HepG2 (cell line): ENCODE results near the gene C10orf143. TPM values are rescaled to one million over a fixed set of nuclear protein-coding genes. Genes with fewer than 3 reads are reported as not detected.

Experiments
- ATAC-seq: fragments of 200-7000 bp; cut with Tn5 transposase; 3 replicates; pipeline ENCODE4 v1.9.1; 2020; ENCODE audit warnings: mild to moderate bottlenecking, moderate library complexity
- BruUV-seq: library from RNA; stranded (reverse); fragments of 400-500 nt; replicated peaks from 2 replicates; lab custom pipeline; 2021; lab: Mats Ljungman, UMichigan
- CTCF ChIA-PET: fragments of 300-600 bp; formaldehyde crosslinking; extraction: SDS; loops from one replicate; lab custom pipeline; 2021; ENCODE audit warnings: low total read pairs, inconsistent platforms, low intra/inter-chr PET ratio; lab: Yijun Ruan, JAX
- POLR2A ChIA-PET: fragments of 350-600 bp; sonication (Branson Sonifier 250); formaldehyde crosslinking; loops from one replicate; lab custom pipeline; 2020; ENCODE audit warnings: antibody characterized with exemption, inconsistent platforms; lab: Yijun Ruan, JAX
- DNase-seq: peaks from one replicate; pipeline ENCODE4 v3.0.0-alpha.2; 2015; ENCODE audit warnings: low spot score
- FAIRE-seq: peaks from 3 replicates; lab custom pipeline; 2011; peaks lifted over from hg19 to GRCh38; lab: Jason Lieb, UNC
- H2AFZ ChIP-seq: one replicate; pipeline ENCODE4 v1.6.1; 2011; ENCODE audit warnings: low read length, inconsistent platforms
- H3K27ac ChIP-seq: fragments of 300-600 bp; 3 replicates; pipeline ENCODE4 v1.8.0; 2011; ENCODE audit warnings: mixed run types, mild to moderate bottlenecking, mixed read lengths, low read length, inconsistent platforms; ENCODE audit not compliant: insufficient read depth; ENCODE audit errors: extremely low read length
- H3K27me3 ChIP-seq, 2 experiments: fragments of 200-600 bp in 1 of 2; 2 replicates in 1 of 2; 3 replicates in 1 of 2; pipeline versions ENCODE4 v1.6.0 to v1.8.0; 2011; ENCODE audit warnings: low read length in 2 of 2, mild to moderate bottlenecking in 2 of 2, moderate library complexity in 2 of 2, inconsistent platforms in 1 of 2; ENCODE audit not compliant: insufficient read depth in 2 of 2, control insufficient read depth in 1 of 2
- H3K36me3 ChIP-seq, 2 experiments: fragments of 200-600 bp in 1 of 2; replicated peaks in 1 of 2; 2 replicates in 1 of 2; 3 replicates in 1 of 2; pipeline versions ENCODE4 v1.5.1 to v1.8.0; 2011; ENCODE audit warnings: low read length in 2 of 2, inconsistent platforms in 1 of 2; ENCODE audit not compliant: insufficient read depth in 2 of 2, control insufficient read depth in 1 of 2
- H3K4me1 ChIP-seq: 2 replicates; pipeline ENCODE4 v1.5.1; 2012; ENCODE audit warnings: low read length, inconsistent platforms; ENCODE audit not compliant: insufficient read depth
- H3K4me2 ChIP-seq: 2 replicates; pipeline ENCODE4 v1.6.0; 2011; ENCODE audit warnings: low read depth, low read length, inconsistent platforms
- H3K4me3 ChIP-seq, 3 experiments: fragments of 200-600 bp in 1 of 3; sonication (generic), shearing (Covaris generic) in 1 of 3; replicated peaks in 1 of 3; 2 replicates each; pipeline ENCODE4 v1.5.1; 2011 to 2016; ENCODE audit warnings: low read length in 3 of 3, inconsistent platforms in 2 of 3, low read depth in 2 of 3, mild to moderate bottlenecking in 2 of 3, control low read depth in 1 of 3, mixed read lengths in 1 of 3; ENCODE audit not compliant: insufficient read depth in 1 of 3
- H3K79me2 ChIP-seq: one replicate; pipeline ENCODE4 v1.6.1; 2011; ENCODE audit warnings: low read length, inconsistent platforms; ENCODE audit not compliant: insufficient read depth
- H3K9ac ChIP-seq: 2 replicates; pipeline ENCODE4 v1.6.0; 2011; ENCODE audit warnings: mild to moderate bottlenecking, low read depth, low read length, inconsistent platforms; ENCODE audit not compliant: insufficient read depth
- H3K9me3 ChIP-seq: 2 replicates; pipeline ENCODE4 v1.5.1; 2012; ENCODE audit warnings: mild to moderate bottlenecking, low read length
- H4K20me1 ChIP-seq: 2 replicates; pipeline ENCODE4 v1.6.0; 2011; ENCODE audit warnings: inconsistent platforms, mild to moderate bottlenecking, low read length, moderate library complexity; ENCODE audit not compliant: insufficient read depth
- GABPA ChIP-seq, 2 experiments: IDR thresholded peaks; 2 replicates each; pipeline ENCODE4 v1.6.1; 2011 to 2016; ENCODE audit warnings: low read depth in 2 of 2, low read length in 1 of 2, missing biosample characterization in 1 of 2, missing genetic modification characterization in 1 of 2
- GPN1 ChIP-seq: sonication (generic); formaldehyde crosslinking; IDR thresholded peaks from 2 replicates; pipeline ENCODE4 v1.5.1; 2020; ENCODE audit warnings: missing genetic modification reagents, borderline replicate concordance
- KDM5B ChIP-seq: sonication (generic); formaldehyde crosslinking; IDR thresholded peaks from 2 replicates; pipeline ENCODE4 v1.4.0; 2020; ENCODE audit warnings: missing genetic modification reagents, mild to moderate bottlenecking, borderline replicate concordance
- MIXL1 ChIP-seq: IDR thresholded peaks from 2 replicates; pipeline ENCODE4 v1.6.1; 2016
- MYC ChIP-seq: sonication (generic); formaldehyde crosslinking; IDR thresholded peaks from 2 replicates; pipeline ENCODE4 v1.9.0; 2021; ENCODE audit warnings: missing genetic modification reagents, borderline replicate concordance
- ZNF101 ChIP-seq: sonication (generic); formaldehyde crosslinking; IDR thresholded peaks from 2 replicates; pipeline ENCODE4 v1.4.0; 2020; ENCODE audit warnings: mild to moderate bottlenecking, low read depth, missing genetic modification reagents, borderline replicate concordance
- ZNF841 ChIP-seq: sonication (generic); formaldehyde crosslinking; IDR thresholded peaks from 2 replicates; pipeline ENCODE4 v1.8.1; 2023; ENCODE audit warnings: missing genetic modification reagents, borderline replicate concordance
- WGBS: methylation state at CpG from one replicate; pipeline ENCODE4 v1.1.6; 2017; ENCODE audit warnings: low lambda C conversion rate; 5-methylcytosine and 5-hydroxymethylcytosine counted together
- in situ Hi-C: cut with HindIII; loops from 2 replicates; pipeline ENCODE4 v1.10.0; 2017; ENCODE audit warnings: low pct_unique_long_range_greater_than_20kb; ENCODE audit not compliant: extremely low pct_ligation_motif_present
- intact Hi-C: fragments of 100-400 bp; cut with micrococcal nuclease; formaldehyde crosslinking; loops from one replicate; pipeline ENCODE4 v1.10.0; 2022; ENCODE audit not compliant: unreplicated experiment
- polyA plus RNA-seq, 8 experiments: library from polyadenylated mRNA; depleted of rRNA in 3 of 8; stranded (reverse) in 7 of 8; unstranded in 1 of 8; fragments of >200 nt; fragmentation: Illumina TruSeq in 4 of 8; extraction: Trizol in 4 of 8; gene quantifications; 2 replicates each; pipeline versions ENCODE4 v1.2.1 to v1.2.3, GENCODE V29; 2011 to 2016; ENCODE audit warnings: low read depth in 4 of 8, missing spikeins in 1 of 8, mixed read lengths in 1 of 8; ENCODE audit not compliant: insufficient read depth in 1 of 8
- total RNA-seq, 5 experiments: library from RNA; depleted of rRNA; stranded (reverse); fragments of >200 nt; fragmentation: Illumina TruSeq; extraction: Trizol; gene quantifications; 2 replicates each; pipeline ENCODE4 v1.2.3, GENCODE V29; 2016; ENCODE audit warnings: low read depth in 1 of 5
- TF ChIP-seq, protein P1 (sequence below): sonication (generic); formaldehyde crosslinking; IDR thresholded peaks from 2 replicates; pipeline ENCODE4 v1.5.0; 2020; ENCODE audit warnings: mild to moderate bottlenecking, missing genetic modification reagents, moderate library complexity
- TF ChIP-seq, protein P2 (sequence below): sonication (generic); formaldehyde crosslinking; IDR thresholded peaks from 2 replicates; pipeline ENCODE4 v1.5.0; 2020; ENCODE audit warnings: missing genetic modification reagents, mild to moderate bottlenecking, borderline replicate concordance

C10orf143 gene
- total and polyA plus RNA-seq, 2 of the 13 experiments (the other 11 are each of a cell fraction or from before 2014, with no cell fraction given) = 0.21 to 0.91 TPM

DNA sequence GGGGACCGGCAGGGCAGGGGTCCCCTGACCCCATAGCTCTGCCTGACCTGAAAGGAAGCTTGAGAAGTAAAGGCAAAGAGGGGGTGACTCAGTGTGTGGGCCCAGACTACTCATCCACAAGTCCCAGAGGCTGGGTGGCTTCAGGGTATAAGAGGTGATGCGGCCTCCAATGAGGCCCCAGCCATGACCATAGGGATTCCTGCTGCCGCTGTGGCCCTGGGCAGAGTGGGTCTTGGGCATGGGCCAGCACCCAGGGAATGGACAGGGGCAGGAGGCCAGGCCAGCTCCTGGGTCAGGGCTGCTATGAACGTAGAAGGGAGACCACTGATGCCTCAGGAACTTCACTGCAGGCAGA, 82.2 kb downstream of the C10orf143 start:
- no peak overlapping the region for H3K4me3 ChIP-seq
- H3K9me3 ChIP-seq = no peaks in the 10 kb centered on the region
- H3K36me3 ChIP-seq = no peaks in the 10 kb centered on the region
- H3K9ac ChIP-seq = no peak overlapping the region
- no peak overlapping the region for H3K4me2 ChIP-seq
- H3K27ac ChIP-seq = no peak overlapping the region
- peaks cover 8 to 26% of the 10 kb centered on the region in 2 experiments; a peak in 4 of 5 replicates for H3K27me3 ChIP-seq
- WGBS = 0% methylated on average over 3 of the region's 4 CpGs
- TF ChIP-seq, protein P1, sequence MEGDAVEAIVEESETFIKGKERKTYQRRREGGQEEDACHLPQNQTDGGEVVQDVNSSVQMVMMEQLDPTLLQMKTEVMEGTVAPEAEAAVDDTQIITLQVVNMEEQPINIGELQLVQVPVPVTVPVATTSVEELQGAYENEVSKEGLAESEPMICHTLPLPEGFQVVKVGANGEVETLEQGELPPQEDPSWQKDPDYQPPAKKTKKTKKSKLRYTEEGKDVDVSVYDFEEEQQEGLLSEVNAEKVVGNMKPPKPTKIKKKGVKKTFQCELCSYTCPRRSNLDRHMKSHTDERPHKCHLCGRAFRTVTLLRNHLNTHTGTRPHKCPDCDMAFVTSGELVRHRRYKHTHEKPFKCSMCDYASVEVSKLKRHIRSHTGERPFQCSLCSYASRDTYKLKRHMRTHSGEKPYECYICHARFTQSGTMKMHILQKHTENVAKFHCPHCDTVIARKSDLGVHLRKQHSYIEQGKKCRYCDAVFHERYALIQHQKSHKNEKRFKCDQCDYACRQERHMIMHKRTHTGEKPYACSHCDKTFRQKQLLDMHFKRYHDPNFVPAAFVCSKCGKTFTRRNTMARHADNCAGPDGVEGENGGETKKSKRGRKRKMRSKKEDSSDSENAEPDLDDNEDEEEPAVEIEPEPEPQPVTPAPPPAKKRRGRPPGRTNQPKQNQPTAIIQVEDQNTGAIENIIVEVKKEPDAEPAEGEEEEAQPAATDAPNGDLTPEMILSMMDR = no peak
- TF ChIP-seq MYC (CRISPR knock-in tag) = no peak
- TF ChIP-seq, all 625 proteins: peak for 0
- no peaks in the 10 kb centered on the region for H3K79me2 ChIP-seq
- BruUV-seq = no TSS peak
- no peaks in the 10 kb centered on the region for H3K4me1 ChIP-seq
- in situ Hi-C loops (no loop called here), intact Hi-C loops (no loop called here)
- DNase-seq (no peak), ATAC-seq (no peak), FAIRE-seq (no peak)
- no peak overlapping the region for H2AFZ ChIP-seq
- CTCF ChIA-PET = no interaction called here
- POLR2A ChIA-PET = no interaction called here
- H4K20me1 ChIP-seq = no peaks in the 10 kb centered on the region

DNA sequence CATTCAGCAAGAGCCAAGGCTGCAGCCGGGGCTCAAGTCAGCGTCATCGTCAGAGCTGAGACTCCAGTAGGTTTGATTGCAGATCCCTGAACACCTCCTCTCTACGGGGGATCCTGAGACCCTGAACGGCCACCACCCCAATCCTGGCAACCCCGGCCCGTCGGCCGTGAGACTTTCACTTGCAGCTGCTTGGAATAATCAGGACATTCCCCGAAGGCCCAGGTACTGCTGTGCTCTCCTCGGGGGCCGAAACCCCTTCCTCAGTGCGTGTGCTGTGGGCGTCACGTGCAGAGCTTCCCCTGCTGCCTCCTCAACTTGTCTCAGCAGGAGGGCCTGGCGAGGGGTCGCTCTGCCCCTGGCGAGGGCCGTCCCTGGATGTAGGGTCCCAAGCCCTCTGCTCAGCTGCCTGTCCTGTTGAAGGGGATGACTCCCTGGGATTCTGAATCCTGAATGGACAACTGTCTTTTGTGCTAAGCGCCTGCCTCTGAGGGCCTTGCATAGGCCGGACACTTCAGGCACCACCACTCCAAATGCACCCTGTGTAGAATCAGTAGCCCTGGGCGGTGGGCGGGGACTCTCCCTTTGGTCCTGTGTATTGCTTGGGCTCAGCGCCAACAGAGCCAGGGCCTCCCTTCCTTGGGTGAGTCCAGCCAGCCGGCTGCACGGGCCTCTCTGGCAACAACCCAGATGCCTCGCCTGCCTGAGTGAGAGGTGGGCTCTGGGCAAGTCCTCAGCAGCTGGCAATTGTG, 82.7 kb downstream of the C10orf143 start:
- Histone ChIP-seq H3K9me3 (no peaks in the 10 kb centered on the region), H2AFZ (no peak overlapping the region), H3K4me1 (no peaks in the 10 kb centered on the region), H3K4me2 (no peak overlapping the region), H3K27me3 (peaks cover 10 to 31% of the 10 kb centered on the region in 2 experiments; a peak in 4 of 5 replicates), H3K27ac (no peak overlapping the region), H3K79me2 (no peaks in the 10 kb centered on the region), H3K36me3 (no peaks in the 10 kb centered on the region), H4K20me1 (no peaks in the 10 kb centered on the region), H3K9ac (no peak overlapping the region), H3K4me3 (no peak overlapping the region)
- no TSS peak for BruUV-seq
- CTCF ChIA-PET = no interaction called here
- in situ Hi-C loops (no loop called here), intact Hi-C loops (no loop called here)
- FAIRE-seq (no peak), ATAC-seq (peak; percentile 48; the same call in 2 of the 3 replicates), DNase-seq (peak; percentile 4)
- WGBS = 20% methylated on average over 2 of the region's 27 CpGs
- POLR2A ChIA-PET = no interaction called here
- TF ChIP-seq MIXL1 (CRISPR knock-in tag) = no peak
- no peak for TF ChIP-seq ZNF101 (CRISPR knock-in tag)
- TF ChIP-seq, protein P2, sequence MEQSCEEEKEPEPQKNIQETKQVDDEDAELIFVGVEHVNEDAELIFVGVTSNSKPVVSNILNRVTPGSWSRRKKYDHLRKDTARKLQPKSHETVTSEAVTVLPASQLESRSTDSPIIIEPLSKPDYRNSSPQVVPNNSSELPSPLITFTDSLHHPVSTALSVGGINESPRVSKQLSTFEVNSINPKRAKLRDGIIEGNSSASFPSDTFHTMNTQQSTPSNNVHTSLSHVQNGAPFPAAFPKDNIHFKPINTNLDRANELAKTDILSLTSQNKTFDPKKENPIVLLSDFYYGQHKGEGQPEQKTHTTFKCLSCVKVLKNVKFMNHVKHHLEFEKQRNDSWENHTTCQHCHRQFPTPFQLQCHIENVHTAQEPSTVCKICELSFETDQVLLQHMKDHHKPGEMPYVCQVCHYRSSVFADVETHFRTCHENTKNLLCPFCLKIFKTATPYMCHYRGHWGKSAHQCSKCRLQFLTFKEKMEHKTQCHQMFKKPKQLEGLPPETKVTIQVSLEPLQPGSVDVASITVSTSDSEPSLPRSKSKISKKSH (CRISPR knock-in tag) = no peak
- no peak for TF ChIP-seq KDM5B
- TF ChIP-seq GPN1 = no peak
- TF ChIP-seq GABPA (IDR thresholded peaks at IDR 0.05; ENCODE audit: low read depth, low read length) = no peak
- no peak for TF ChIP-seq GABPA (CRISPR knock-in tag; IDR thresholded peaks at IDR 0.05; ENCODE audit: low read depth)
- no peak for TF ChIP-seq ZNF841
